GM12872 (cell line): Measurements from ENCODE around the gene CTU2.

ENCODE experiments used
- TF ChIP-seq, protein P1 (sequence below): IDR thresholded peaks from 3 replicates; pipeline ENCODE4 v1.5.1; 2011; ENCODE audit warnings: low read depth, mild to moderate bottlenecking, low read length, moderate library complexity; ENCODE audit not compliant: insufficient read depth

The CTU2 gene

DNA sequence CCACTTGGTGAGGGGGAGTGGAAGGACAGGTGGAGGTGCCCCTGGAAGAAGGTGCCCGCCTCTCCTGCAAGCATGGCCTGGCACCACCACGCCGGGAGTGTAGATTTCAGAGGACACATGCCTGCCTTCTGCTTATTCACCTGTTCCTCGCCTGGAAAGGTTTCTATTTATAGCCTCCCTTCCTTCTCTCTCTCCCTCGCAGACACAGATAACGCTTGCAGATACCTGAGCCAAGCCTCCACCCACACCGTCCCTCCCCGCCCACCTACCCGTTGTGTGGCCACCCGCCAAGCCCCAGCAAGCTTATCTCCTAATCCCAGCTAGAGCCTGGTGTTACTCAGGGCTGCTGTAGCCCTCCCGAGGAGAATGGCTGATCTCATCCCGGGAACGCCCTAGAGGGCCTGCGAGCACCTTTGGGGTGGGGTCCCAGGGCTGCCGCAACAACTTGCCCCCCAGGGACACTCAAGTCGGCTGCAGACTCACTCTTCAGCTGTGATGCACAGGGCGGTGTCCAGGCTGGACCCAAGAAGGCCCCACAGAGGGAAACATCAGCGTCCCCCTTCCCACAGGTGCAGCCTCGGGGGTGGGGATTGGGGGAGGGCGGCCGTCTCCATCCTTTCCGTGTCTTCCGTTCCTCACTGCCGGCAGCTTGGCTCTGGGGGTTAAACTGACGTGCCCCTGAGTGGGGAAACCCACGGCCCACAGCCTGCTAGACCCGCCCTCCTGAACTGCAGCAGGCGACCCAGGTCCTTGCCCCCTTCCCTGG lies 18.1 kb upstream of the CTU2 start:
- TF ChIP-seq, protein P1, sequence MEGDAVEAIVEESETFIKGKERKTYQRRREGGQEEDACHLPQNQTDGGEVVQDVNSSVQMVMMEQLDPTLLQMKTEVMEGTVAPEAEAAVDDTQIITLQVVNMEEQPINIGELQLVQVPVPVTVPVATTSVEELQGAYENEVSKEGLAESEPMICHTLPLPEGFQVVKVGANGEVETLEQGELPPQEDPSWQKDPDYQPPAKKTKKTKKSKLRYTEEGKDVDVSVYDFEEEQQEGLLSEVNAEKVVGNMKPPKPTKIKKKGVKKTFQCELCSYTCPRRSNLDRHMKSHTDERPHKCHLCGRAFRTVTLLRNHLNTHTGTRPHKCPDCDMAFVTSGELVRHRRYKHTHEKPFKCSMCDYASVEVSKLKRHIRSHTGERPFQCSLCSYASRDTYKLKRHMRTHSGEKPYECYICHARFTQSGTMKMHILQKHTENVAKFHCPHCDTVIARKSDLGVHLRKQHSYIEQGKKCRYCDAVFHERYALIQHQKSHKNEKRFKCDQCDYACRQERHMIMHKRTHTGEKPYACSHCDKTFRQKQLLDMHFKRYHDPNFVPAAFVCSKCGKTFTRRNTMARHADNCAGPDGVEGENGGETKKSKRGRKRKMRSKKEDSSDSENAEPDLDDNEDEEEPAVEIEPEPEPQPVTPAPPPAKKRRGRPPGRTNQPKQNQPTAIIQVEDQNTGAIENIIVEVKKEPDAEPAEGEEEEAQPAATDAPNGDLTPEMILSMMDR: no peak

DNA sequence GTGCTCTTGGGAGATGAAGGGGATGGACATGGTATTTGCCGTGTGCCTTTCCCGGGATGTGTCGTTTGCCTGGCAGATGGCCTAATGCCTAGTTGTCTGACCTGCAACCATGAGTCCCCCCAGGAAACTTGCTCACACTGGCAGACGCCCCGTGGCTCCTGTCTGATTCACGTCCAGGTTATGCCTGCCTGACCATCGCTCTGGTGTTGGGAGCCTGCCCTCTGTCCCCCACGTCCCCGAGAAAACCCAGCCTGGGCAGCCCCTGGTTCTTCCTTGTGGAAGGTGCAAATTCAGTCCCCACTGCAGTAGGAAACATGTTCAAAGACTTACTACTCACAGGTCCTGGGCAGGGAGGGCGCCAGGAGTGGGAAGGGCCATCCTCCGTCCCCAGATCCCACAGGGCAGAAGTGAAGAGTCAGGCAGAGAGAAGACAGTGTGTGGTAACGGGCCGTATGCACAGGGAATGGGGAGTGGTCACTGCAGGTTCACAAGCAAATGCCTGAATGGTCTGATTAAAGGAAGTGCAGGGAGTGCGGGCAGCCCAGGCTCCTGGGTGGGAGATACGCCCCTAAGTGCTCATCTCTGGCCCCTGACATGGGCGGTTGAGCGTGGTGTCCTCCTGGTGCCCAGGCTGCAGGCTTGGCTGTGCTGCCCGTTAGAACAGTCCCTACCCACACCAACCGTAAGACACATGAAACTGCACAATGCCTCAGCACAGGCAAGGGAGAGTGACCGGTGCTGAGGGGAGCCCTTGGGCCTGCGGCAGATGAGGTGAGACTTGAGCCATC lies 15.8 kb upstream of the CTU2 start:
- TF ChIP-seq, protein P1: no peak

DNA sequence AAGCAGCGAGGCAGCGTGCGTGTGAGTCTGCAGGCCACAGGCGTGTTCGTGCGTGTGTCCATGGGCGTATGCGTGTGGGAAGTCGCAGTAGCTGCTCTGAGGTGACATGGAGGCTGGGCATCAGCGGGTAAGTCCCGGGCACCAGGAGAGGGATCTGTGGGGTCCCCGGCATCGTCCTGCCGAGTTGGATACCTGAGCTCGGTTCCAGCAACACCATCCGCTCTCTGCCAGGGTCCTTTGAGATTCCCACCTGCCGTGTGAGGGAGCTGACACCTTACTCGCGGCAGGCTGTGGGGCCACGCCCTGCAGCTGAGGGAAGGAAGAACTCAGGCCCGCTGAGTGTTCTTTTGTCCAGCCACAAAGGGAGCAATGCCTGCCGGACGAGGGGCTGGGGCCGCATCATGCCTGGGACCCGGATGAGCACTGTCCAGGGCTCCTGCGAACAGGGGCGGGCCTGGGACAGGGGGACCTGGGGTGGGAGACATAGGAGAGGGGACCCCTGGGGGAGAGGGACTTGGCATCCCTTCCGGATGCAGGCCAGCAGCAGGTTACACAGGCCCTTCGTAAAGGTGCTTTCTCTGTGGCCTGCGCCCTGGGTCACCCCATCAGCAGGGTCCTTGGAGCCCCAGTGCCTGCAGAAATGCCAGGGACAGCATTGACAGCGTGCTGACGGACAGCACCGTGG lies 15.0 kb upstream of the CTU2 start:
- TF ChIP-seq, protein P1: no peak

DNA sequence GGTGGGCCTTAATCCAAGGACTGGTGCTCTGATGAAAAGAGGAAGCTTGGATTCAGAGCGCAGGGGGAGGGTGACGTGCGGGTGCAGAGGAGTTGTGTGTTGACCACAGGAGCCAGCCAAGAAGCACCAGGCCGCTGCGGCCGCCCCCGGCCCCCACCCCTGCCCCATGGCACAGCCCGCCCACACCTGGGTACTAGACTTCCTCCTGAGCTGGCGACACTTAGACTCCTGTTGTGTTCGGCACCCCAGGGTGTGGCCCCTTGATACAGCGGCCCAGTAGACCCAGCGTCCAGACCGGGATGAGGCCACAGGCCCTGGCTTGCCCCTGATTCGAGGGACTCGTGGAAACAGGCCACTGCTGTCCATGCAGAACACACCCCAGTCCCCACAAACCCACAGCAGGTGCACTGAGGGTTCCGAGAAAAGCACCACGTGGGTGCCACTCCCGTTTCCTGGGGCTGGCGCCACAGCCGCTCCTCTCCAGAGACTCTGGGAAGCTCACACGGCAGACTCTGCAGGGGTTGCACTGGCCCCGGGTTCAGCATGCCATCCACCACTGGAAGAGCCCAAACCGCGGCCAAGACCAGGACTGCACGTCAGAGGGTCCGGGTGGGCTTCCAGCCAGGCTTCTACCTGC lies 14.3 kb upstream of the CTU2 start:
- TF ChIP-seq, protein P1: no peak

DNA sequence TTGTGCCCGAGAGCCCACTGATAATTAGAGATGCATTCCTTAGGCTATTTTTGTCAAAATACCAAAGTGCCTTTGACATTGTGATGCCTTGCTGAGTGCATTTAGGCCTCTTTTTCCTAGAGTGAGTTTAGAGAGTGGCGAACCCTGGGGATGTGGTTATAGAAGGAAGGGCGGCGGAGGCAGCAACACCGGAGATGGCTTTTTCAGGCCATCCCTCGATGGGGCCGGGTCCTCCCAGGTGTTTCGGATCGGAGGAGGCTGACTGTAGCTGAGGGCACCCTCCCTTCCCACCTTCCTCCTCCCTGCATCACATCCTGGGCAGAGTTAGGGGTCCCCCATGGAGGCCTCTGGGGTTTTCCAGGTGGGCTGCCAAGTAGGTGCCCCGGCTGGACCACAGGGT lies 13.4 kb upstream of the CTU2 start:
- TF ChIP-seq, protein P1: no peak

DNA sequence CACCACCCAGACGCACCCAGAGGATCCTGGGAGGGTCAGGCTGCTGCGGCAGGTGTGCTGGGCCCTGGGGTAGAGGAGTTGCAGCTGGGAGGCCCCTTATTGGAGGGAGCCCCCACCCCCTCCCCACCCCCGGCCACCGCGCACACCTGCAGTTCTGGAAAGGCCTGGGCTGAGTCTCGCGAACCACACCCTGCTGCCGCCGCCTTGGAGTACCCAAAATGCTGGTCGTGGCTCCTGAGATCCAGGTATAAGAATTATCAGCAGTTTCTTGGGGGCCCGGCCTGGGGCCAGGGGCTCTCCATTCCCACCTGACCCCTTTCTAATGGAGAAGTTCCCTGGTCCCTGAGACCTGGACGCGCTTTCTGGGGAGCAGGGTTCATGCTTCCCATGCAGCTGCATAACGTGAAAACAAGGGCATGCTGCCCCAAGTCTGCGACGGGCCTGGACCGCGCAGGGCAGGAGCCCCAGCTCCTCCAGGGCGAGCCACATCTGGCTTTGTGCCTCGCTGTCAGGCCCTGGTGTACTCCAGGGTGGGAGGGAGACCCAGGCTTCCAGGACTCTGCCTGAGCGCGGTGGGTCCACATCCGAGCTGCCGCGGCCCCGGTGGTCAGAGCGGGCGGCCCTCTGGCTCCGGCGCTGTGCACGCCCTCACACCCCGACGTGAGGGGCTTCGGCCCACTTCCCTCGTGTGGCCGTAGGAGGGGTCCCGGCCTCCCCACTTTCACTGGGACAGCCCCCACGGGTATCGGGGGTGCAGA lies 12.7 kb upstream of the CTU2 start:
- TF ChIP-seq, protein P1: no peak
